Subcutaneous abdominal adipose tissue (tissue), 5 donors: ENCODE measurements around the gene TST.

ENCODE experiments used
- H3K27ac ChIP-seq: one replicate; pipeline ENCODE4 v1.7.0; 2013; ENCODE audit warnings: low read depth, mild to moderate bottlenecking, inconsistent platforms, low read length, moderate library complexity
- H3K27me3 ChIP-seq, 5 donors: one replicate each; pipeline ENCODE4 v1.7.0; 2013; ENCODE audit warnings: low read length in 5 of 5, inconsistent platforms in 1 of 5; ENCODE audit not compliant: control insufficient read depth in 5 of 5, insufficient read depth in 4 of 5
- H3K36me3 ChIP-seq, 5 donors: one replicate each; pipeline ENCODE4 v1.7.0; 2013; ENCODE audit warnings: low read length in 5 of 5; ENCODE audit not compliant: control insufficient read depth in 5 of 5, insufficient read depth in 5 of 5
- H3K4me1 ChIP-seq, 5 donors: one replicate each; pipeline ENCODE4 v1.7.0; 2013; ENCODE audit warnings: low read length in 5 of 5, mild to moderate bottlenecking in 3 of 5, moderate library complexity in 1 of 5; ENCODE audit not compliant: control insufficient read depth in 5 of 5, insufficient read depth in 5 of 5
- H3K4me3 ChIP-seq, 5 donors: one replicate each; pipeline ENCODE4 v1.7.0; 2013; ENCODE audit warnings: low read length in 5 of 5, low read depth in 1 of 5
- H3K9ac ChIP-seq, 5 donors: one replicate each; pipeline ENCODE4 v1.7.0; 2013; ENCODE audit warnings: low read length in 5 of 5, mild to moderate bottlenecking in 4 of 5, moderate library complexity in 3 of 5
- H3K9me3 ChIP-seq, 5 donors: one replicate each; pipeline ENCODE4 v1.7.0; 2013; ENCODE audit warnings: low read length in 5 of 5; ENCODE audit not compliant: control insufficient read depth in 5 of 5
- donor health status: healthy.
- donor health status: healthy.
- donor health status: healthy.
- donor health status: healthy.
- donor health status: healthy.

Gene TST

DNA sequence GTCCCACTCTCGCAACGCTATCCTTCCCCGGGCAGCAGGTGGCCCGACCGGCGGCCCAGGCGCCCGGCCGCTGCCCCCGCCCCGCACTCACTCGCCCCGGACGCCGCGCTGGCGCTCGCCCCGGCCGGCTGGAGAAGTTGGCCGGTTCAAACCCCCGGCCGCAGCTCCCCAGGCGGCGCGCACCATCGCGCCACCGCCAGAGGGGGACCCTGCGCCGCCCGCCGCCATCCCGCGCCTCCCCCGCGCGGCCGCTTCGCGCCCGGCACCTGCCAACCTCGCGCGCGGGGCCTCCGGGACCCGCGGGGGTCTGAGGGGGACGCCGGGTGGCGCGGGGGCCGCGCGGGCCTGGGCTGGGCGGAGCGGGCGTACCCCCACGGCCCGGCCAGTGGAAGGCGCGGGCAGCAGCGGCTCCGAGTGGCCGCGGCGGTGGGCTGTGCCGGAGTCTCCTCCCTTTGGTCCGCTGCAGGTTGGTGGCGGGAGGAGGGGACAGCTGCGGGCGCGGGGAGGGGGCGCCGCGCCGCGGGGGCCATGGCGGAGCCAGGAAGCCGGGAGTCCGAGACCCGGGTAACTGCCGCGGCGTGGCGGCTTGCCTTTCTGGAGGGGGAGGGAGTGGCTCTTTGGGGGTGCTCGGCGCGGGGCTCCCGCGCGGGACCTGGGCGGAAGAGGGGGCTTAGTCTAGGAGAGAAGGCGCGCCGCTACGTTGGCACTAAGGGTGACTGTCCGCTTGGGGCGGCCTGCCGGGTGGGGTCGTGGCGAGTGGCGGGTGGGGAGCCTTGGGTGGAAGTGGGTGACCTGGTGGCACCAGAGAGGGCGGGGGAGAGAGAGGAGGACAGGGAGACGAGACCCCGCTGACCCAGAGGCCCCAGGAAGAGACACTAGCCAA, at the start of gene TST, which contains the start of gene MPST:
Gene TST, minus strand, starts transcription at position 139 of the 883 bp plus-strand sequence. CDS start 715 bp downstream, outside the sequence.
Gene MPST, plus strand, starts transcription at position 434 of the 883 bp plus-strand sequence. Its CDS starts 95 bp downstream, at position 529.
- peaks cover 15 to 83% (median 74%) of the 10 kb centered on the region in 5 donors for H3K4me1 ChIP-seq

DNA sequence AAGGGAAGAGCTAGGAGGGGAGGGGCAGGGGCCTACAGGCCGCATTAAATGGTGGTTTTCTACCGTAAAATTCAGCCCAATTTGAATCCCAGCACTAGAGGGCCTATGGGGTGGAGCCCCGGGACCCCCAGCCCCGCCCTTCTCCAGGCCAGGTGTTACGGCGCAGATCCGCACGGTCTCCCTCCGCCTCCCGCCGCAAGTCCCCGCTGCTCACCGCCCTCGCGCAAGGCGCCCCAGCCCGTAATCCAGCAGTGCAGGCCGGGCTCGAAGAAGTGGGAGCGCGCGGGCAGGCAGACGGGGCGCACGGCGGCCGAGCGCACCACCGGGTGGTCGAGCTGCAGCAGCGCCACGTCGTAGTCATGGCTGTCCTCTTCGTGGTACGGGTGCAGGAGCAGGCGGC, 49.6 kb upstream of the TST start:
- Histone ChIP-seq H3K4me3 (no peak overlapping the region), H3K36me3 (no peaks in the 10 kb centered on the region), H3K9me3 (peaks cover 0 to 12% (median 0%) of the 10 kb centered on the region in 5 donors), H3K27ac (no peak overlapping the region), H3K4me1 (no peaks in the 10 kb centered on the region), H3K27me3 (peaks cover 31 to 57% (median 37%) of the 10 kb centered on the region in 5 donors), H3K9ac (no peak overlapping the region)

More for the DNA sequence above, at the start of gene TST, which contains the start of gene MPST:
- H3K9ac ChIP-seq: peak within 1 kb of the TSS; percentile 69 to 92 (median 78)
- peaks cover 0 to 13% (median 5%) of the 10 kb centered on the region in 5 donors for H3K36me3 ChIP-seq
- no peaks in the 10 kb centered on the region for H3K27me3 ChIP-seq
- H3K4me3 ChIP-seq: peak within 1 kb of the TSS; percentile 82 to 93 (median 87)
- peak within 1 kb of the TSS; percentile 86 for H3K27ac ChIP-seq
- H3K9me3 ChIP-seq: no peaks in the 10 kb centered on the region

DNA sequence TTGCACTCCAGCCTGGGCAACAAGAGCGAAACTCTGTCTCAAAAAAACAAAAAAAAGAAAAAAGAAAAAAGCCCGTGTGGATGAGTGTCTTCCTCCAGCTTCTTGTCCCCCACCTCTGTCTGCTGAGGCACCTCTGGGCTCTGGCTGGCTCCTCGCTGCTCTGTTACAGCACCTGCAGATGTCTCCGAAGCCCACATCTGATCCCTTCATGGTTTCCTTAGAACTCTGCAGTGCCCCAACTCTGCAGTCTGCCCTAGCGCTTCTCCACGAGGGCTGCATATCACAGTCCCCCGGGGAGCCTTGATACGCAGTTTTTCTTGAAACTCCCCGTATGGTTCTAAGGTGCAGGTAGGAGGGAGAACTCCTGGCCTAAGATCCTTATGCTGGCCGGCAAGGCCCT, 48.2 kb upstream of the TST start:
- Histone ChIP-seq H3K4me1 (peaks cover 0 to 10% (median 4%) of the 10 kb centered on the region in 5 donors), H3K27me3 (peaks cover 28 to 53% (median 37%) of the 10 kb centered on the region in 5 donors), H3K9me3 (peaks cover 0 to 8% (median 0%) of the 10 kb centered on the region in 5 donors), H3K4me3 (no peak overlapping the region), H3K36me3 (no peaks in the 10 kb centered on the region), H3K9ac (no peak overlapping the region), H3K27ac (no peak overlapping the region)

DNA sequence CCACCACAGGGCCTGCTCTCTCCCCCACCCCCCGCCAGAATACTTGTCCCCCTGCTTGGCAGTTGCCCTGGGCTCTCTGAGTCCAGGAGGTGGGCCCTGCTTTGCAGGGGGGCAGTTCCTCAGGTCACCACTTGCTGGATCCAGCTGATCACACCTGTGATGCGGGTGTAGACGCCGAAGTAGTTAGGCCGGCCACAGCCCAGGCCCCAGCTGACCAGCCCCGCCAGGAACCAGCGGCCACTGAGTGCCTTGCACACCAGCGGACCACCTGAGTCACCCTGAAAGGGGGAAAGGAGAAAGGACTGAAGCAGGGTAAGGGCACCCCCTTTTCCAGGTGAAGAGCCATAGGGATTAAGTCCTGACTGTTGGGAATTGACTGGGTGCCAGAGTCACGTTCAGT, 46.7 kb upstream of the TST start:
- no peak overlapping the region for H3K4me3 ChIP-seq
- H3K27me3 ChIP-seq: peaks cover 32 to 52% (median 37%) of the 10 kb centered on the region in 5 donors
- H3K27ac ChIP-seq: no peak overlapping the region
- H3K9ac ChIP-seq: no peak overlapping the region
- peaks cover 0 to 9% (median 2%) of the 10 kb centered on the region in 5 donors for H3K36me3 ChIP-seq
- H3K9me3 ChIP-seq: no peaks in the 10 kb centered on the region
- peaks cover 0 to 10% (median 4%) of the 10 kb centered on the region in 5 donors for H3K4me1 ChIP-seq

DNA sequence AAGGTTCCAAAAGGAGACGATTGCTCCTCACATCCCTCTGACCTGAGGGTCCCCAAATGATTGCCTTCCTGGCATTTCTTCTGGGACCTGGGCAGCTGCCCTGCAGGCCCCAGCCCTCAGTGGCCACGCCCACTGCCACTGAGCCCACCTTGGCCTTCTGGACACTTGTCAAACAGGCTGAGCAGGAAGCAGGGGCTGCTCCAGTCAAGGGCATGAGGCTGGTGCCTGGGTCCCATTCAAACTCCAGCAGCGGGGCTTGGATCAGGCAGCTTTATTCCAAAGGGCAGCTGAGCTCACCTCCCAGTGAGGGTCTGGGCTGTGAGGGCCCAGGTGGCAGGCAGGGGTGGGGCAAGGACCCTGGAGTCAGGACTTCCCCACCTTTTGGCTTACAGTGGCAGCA, 45.9 kb upstream of the TST start:
- no peaks in the 10 kb centered on the region for H3K9me3 ChIP-seq
- peaks cover 0 to 10% (median 4%) of the 10 kb centered on the region in 5 donors for H3K4me1 ChIP-seq
- no peak overlapping the region for H3K9ac ChIP-seq
- peaks cover 0 to 15% (median 2%) of the 10 kb centered on the region in 5 donors for H3K36me3 ChIP-seq
- H3K27ac ChIP-seq: no peak overlapping the region
- H3K4me3 ChIP-seq: no peak overlapping the region
- H3K27me3 ChIP-seq: peaks cover 30 to 44% (median 35%) of the 10 kb centered on the region in 5 donors

DNA sequence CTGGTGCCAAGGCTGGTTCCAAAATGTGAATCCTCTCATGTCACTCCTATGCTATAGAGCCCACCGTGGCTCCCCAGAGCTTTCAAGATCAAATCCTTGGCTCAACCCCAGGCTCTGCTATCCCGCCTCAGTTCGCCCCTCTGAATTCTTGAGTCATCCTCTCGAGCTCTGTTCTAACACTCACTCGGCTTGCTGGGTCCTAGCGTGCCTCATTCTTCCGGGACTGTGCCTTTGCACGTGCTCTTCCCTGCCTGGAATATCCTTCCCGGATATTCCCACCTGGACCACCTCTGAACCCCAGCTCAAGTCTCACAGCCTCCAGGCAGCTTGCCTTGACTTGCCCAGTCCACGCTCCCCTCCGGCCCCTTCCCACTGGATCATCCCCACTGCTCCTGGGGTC, 45.3 kb upstream of the TST start:
- H3K9ac ChIP-seq: no peak overlapping the region
- no peak overlapping the region for H3K4me3 ChIP-seq
- H3K4me1 ChIP-seq: peaks cover 0 to 10% (median 4%) of the 10 kb centered on the region in 5 donors
- peaks cover 24 to 38% (median 29%) of the 10 kb centered on the region in 5 donors for H3K27me3 ChIP-seq
- H3K36me3 ChIP-seq: peaks cover 0 to 22% (median 5%) of the 10 kb centered on the region in 5 donors
- H3K27ac ChIP-seq: no peak overlapping the region
- H3K9me3 ChIP-seq: no peaks in the 10 kb centered on the region

DNA sequence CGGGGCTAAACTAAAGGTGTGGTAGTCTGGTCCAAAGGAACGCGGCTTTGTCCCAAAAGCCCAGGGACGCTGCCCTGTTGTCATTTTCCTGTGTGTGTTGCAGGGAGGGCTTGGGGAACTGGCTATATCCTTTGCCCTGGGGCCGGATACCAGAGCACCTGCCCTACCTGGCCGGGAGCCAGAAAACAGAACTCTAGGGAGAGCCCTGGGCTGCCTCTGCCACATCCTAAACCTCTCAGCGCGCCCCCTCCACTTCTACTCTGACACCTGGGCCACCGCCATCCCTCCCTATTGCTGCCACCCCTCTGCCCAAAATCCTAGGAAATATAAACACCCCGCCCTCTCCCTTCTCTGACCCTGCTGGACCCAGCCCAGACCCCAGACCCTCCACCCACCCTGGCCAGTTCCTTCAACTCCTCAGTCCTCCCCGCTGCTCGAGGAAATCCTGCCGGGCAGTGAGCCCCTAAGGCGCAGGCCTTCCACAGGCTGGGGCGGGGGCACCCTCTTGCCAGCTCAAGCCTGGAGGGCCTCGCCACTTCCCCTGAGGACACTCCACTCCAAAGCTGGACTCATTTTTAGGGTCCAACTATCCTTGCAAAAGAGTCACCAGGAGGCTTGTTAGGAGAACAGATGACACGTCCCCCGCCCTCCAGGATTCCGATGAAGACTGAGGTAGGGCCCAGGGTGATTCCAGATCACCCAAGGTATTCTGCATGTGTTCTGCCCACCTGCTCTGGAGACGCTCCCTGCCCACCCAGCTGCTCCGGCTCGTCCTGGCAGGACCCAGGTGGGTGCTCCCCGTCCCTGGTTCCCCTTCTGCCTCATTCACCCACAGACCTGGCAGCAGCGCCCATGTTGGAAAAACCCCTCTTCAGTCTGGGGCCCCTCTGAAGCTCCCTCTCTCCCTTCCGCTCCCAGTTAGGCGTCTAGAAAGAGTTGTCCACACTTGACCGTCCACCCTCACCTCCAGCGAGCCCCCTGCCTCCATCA, 44.5 kb upstream of the TST start:
- no peak overlapping the region for H3K4me3 ChIP-seq
- no peaks in the 10 kb centered on the region for H3K9me3 ChIP-seq
- peaks cover 19 to 31% (median 23%) of the 10 kb centered on the region in 5 donors for H3K27me3 ChIP-seq
- no peak overlapping the region for H3K9ac ChIP-seq
- H3K36me3 ChIP-seq: peaks cover 0 to 30% (median 12%) of the 10 kb centered on the region in 5 donors
- H3K4me1 ChIP-seq: peaks cover 0 to 10% (median 4%) of the 10 kb centered on the region in 5 donors
- no peak overlapping the region for H3K27ac ChIP-seq

DNA sequence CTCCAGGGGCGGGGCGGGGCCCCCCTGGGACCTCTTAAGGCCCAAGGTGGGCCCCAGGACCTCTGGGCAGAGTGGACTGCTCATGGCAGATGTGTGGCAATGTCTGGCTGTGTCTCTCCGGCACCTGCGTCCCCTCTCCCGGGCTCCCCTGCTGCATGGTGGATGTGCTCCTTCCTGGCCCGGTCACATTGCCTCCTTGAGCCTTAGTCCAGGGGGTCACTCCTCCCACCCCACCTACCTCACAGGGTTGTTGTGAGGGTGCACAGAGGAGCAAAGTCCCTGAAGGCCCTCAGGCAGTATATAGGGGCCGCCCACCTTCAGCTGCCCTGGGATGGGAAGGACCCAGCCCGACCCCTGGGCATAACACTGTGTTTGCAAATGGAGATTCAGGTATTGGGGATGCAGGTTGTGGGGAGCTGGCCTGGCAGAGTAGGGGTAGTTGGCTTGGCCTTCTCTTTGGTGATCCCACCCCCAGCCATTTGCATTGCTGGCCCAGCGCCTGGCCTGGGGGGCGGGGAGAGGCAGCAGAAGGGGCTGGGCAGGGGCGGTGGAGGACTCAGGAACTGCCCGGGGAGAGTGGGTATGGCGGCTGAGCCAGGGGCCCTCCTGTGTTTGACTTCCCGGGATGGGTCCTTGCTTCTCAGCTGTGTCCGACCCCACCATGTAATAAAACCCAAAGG, 43.6 kb upstream of the TST start:
- Histone ChIP-seq H3K27ac (no peak overlapping the region), H3K36me3 (peaks cover 0 to 37% (median 19%) of the 10 kb centered on the region in 5 donors), H3K4me3 (no peak overlapping the region), H3K9ac (no peak overlapping the region), H3K27me3 (peaks cover 11 to 22% (median 14%) of the 10 kb centered on the region in 5 donors), H3K9me3 (no peaks in the 10 kb centered on the region), H3K4me1 (peaks cover 0 to 10% (median 4%) of the 10 kb centered on the region in 5 donors)

DNA sequence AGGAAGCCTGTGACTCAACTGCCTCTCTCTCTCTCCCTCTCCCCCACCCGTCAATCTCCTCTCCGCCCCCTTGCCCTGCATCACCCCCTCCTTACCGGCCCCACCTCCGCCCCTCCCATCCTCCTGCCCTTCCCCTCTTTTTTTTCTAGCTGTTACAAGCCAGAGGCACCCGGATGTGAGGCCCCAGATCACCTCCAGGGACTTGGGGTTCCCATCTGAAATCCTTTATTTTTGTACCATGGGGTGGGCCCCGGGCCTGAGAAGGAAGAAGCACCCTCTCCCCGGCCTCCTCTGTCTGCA, 43.1 kb upstream of the TST start:
- no peak overlapping the region for H3K27ac ChIP-seq
- no peaks in the 10 kb centered on the region for H3K9me3 ChIP-seq
- H3K9ac ChIP-seq: no peak overlapping the region
- H3K4me3 ChIP-seq: no peak overlapping the region
- peaks cover 6 to 17% (median 9%) of the 10 kb centered on the region in 5 donors for H3K27me3 ChIP-seq
- peaks cover 0 to 10% (median 4%) of the 10 kb centered on the region in 5 donors for H3K4me1 ChIP-seq
- peaks cover 0 to 43% (median 22%) of the 10 kb centered on the region in 5 donors for H3K36me3 ChIP-seq
